CD4-positive, alpha-beta T cell (primary cell): Measurements from ENCODE around the gene IL23A. TPM values are rescaled to one million over a fixed set of nuclear protein-coding genes. Genes with fewer than 3 reads are reported as not detected.
A peak's percentile ranks its signal among the peaks of the same experiment; 100 is the strongest.

Experiments used
- ATAC-seq: fragments of 200-7000 bp; cut with Tn5 transposase; one replicate; pipeline ENCODE4 v1.10.0; 2022; ENCODE audit warnings: mild to moderate bottlenecking; ENCODE audit not compliant: poor library complexity
- CTCF ChIA-PET: fragments of 350-600 bp; sonication (Branson Sonifier 250); formaldehyde crosslinking; loops from one replicate; lab custom pipeline; 2021; ENCODE audit warnings: antibody characterized with exemption, inconsistent platforms; lab: Charles Lee
- POLR2A ChIA-PET: fragments of 350-600 bp; sonication (Branson Sonifier 250); formaldehyde crosslinking; loops from one replicate; lab custom pipeline; 2021; ENCODE audit warnings: antibody characterized with exemption, inconsistent platforms; lab: Charles Lee
- DNase-seq, 14 experiments: peaks; one replicate each; pipeline ENCODE4 v3.0.0-alpha.2; 2013 to 2020; ENCODE audit warnings: mixed read lengths in 2 of 14
- H3K27ac ChIP-seq, 2 donors: one replicate each; pipeline versions ENCODE4 v1.5.1 to v1.7.0; 2013; ENCODE audit warnings: low read length in 2 of 2, low read depth in 1 of 2, mild to moderate bottlenecking in 1 of 2
- H3K27me3 ChIP-seq, 2 experiments: 1 replicate in 1 of 2; 2 replicates in 1 of 2; pipeline versions ENCODE4 v1.6.1 to v1.7.0; 2013; ENCODE audit warnings: low read length in 2 of 2, control low read depth in 1 of 2, mild to moderate bottlenecking in 1 of 2, moderate library complexity in 1 of 2; ENCODE audit not compliant: insufficient read depth in 2 of 2, control insufficient read depth in 1 of 2
- H3K36me3 ChIP-seq: one replicate; pipeline ENCODE4 v1.6.1; 2013; ENCODE audit warnings: low read length, control low read depth; ENCODE audit not compliant: insufficient read depth
- H3K4me1 ChIP-seq: one replicate; pipeline ENCODE4 v1.6.1; 2013; ENCODE audit warnings: low read length, control low read depth; ENCODE audit not compliant: insufficient read depth
- H3K4me3 ChIP-seq: one replicate; pipeline ENCODE4 v1.5.1; 2013; ENCODE audit warnings: mild to moderate bottlenecking, low read length, moderate library complexity
- H3K9me3 ChIP-seq, 2 experiments: 1 replicate in 1 of 2; 2 replicates in 1 of 2; pipeline versions ENCODE4 v1.6.1 to v1.7.0; 2013; ENCODE audit warnings: low read length in 2 of 2, mild to moderate bottlenecking in 2 of 2, control low read depth in 1 of 2, moderate library complexity in 1 of 2; ENCODE audit not compliant: control insufficient read depth in 1 of 2, insufficient read depth in 1 of 2
- H3K27ac Mint-ChIP-seq: one replicate; pipeline ENCODE4 v1.8.0; 2020; ENCODE audit warnings: mixed read lengths
- H3K27me3 Mint-ChIP-seq: one replicate; pipeline ENCODE4 v1.8.0; 2021; ENCODE audit warnings: mixed read lengths
- H3K36me3 Mint-ChIP-seq: one replicate; pipeline ENCODE4 v1.8.0; 2021; ENCODE audit warnings: low read depth, mixed read lengths
- H3K4me1 Mint-ChIP-seq: one replicate; pipeline ENCODE4 v1.8.0; 2021; ENCODE audit warnings: low read depth, mixed read lengths
- H3K4me3 Mint-ChIP-seq: one replicate; pipeline ENCODE4 v1.8.0; 2020; ENCODE audit warnings: mild to moderate bottlenecking, mixed read lengths
- H3K9me3 Mint-ChIP-seq: one replicate; pipeline ENCODE4 v1.8.0; 2020; ENCODE audit warnings: mixed read lengths
- CTCF ChIP-seq: fragments of 200-600 bp; IDR thresholded peaks from one replicate; pipeline ENCODE4 v1.8.0; 2022; ENCODE audit warnings: antibody characterized with exemption, mild to moderate bottlenecking
- intact Hi-C, 2 experiments: fragments of 100-400 bp; cut with DNase I in 1 of 2; cut with micrococcal nuclease in 1 of 2; formaldehyde crosslinking; loops; one replicate each; pipeline versions ENCODE4 v1.15.1 to v1.9.0; 2023 to 2025; cut with DNase I, micrococcal nuclease
- total RNA-seq, 174 experiments: library from RNA in 2 of 174; stranded (reverse) in 2 of 174; gene quantifications; one replicate each; pipeline ENCODE4 v1.2.3 and lab custom pipeline; 2021 to 2026

The IL23A gene
- total RNA-seq, 2 experiments from 2014 or later, result 25.2 to 27.5 TPM

GRCh38 chr12:56361487-56362129 lies 22.9 kb downstream of the IL23A start:
- no peak overlapping the region for H3K4me3 ChIP-seq
- H3K36me3 ChIP-seq, result no peaks in the 10 kb centered on the region
- no peaks in the 10 kb centered on the region for H3K27me3 ChIP-seq
- ChIA-PET CTCF (no interaction called here), POLR2A (interaction anchor here (1.7 to 5.1 kb wide), 6 partner anchors 23 to 388 kb away, joined by 8 to 150 read pairs (median 19); partner anchors contain the start of genes COQ10A, IL23A, PAN2 and RAB5B)
- Mint-ChIP-seq H3K27ac (peak overlapping the region; percentile 93), H3K9me3 (no peaks in the 10 kb centered on the region), H3K27me3 (no peaks in the 10 kb centered on the region), H3K4me3 (peak overlapping the region; percentile 99), H3K4me1 (peaks cover 33% of the 10 kb centered on the region), H3K36me3 (peaks cover 27% of the 10 kb centered on the region)
- ATAC-seq, result no peak
- no peaks in the 10 kb centered on the region for H3K9me3 ChIP-seq
- TF ChIP-seq CTCF, result no peak
- peaks cover 27% of the 10 kb centered on the region for H3K4me1 ChIP-seq
- no peak overlapping the region for H3K27ac ChIP-seq
- intact Hi-C loops, result loop anchor here (5.0 kb wide), 3 partner anchors 44 to 276 kb away; partner anchors contain the start of gene CNPY2 (in 1 of the 2)
- DNase-seq, result no peak

- H3K4me1 ChIP-seq, result peaks cover 27% of the 10 kb centered on the region
- no peaks in the 10 kb centered on the region for H3K9me3 ChIP-seq
- no peak within 1 kb of the TSS for H3K4me3 ChIP-seq
- Mint-ChIP-seq H3K4me1 (peaks cover 33% of the 10 kb centered on the region), H3K36me3 (peaks cover 23% of the 10 kb centered on the region), H3K27ac (peak within 1 kb of the TSS; percentile 93), H3K27me3 (no peaks in the 10 kb centered on the region), H3K4me3 (peak within 1 kb of the TSS; percentile 99), H3K9me3 (no peaks in the 10 kb centered on the region)
- TF ChIP-seq CTCF, result no peak
- ChIA-PET POLR2A (no interaction called here), CTCF (no interaction called here)
- ATAC-seq (no peak), DNase-seq (no peak)
- H3K27ac ChIP-seq, result no peak within 1 kb of the TSS
- H3K36me3 ChIP-seq, result no peaks in the 10 kb centered on the region
- intact Hi-C loops, result loop anchor here (5.0 kb wide), 3 partner anchors 45 to 275 kb away; partner anchors contain the start of gene CNPY2 (in 1 of the 2)
- H3K27me3 ChIP-seq, result no peaks in the 10 kb centered on the region
These were observed 23.7 kb downstream of the IL23A start, which contains the start of gene APOF for GRCh38 chr12:56362130-56363059. Gene APOF (minus strand): TSS chr12:56362857. CDS start chr12:56362745, 112 bp downstream.

GRCh38 chr12:56366948-56367347 lies 28.3 kb downstream of the IL23A start:
- Histone ChIP-seq H3K9me3 (no peaks in the 10 kb centered on the region), H3K27me3 (no peaks in the 10 kb centered on the region), H3K36me3 (no peaks in the 10 kb centered on the region), H3K4me1 (no peaks in the 10 kb centered on the region), H3K27ac (no peak overlapping the region), H3K4me3 (no peak overlapping the region)
- Mint-ChIP-seq H3K36me3 (no peaks in the 10 kb centered on the region), H3K9me3 (no peaks in the 10 kb centered on the region), H3K27me3 (no peaks in the 10 kb centered on the region), H3K27ac (no peak overlapping the region), H3K4me1 (no peaks in the 10 kb centered on the region), H3K4me3 (no peak overlapping the region)
- POLR2A ChIA-PET, result no interaction called here
- intact Hi-C loops, result no loop called here
- CTCF ChIA-PET, result no interaction called here
- no peak for TF ChIP-seq CTCF
- DNase-seq, result no peak
- no peak for ATAC-seq
